Ovary (tissue), 9 donors: ENCODE data around the gene ITGB6. TPM values are rescaled to one million over a fixed set of nuclear protein-coding genes. Genes with fewer than 3 reads are reported as not detected.

Source experiments
- DNase-seq, 5 donors: peaks; one replicate each; pipeline ENCODE4 v3.0.0-alpha.2; 2019 to 2020
- H3K27ac ChIP-seq, 2 donors: fragments of 200-600 bp; one replicate each; pipeline versions ENCODE4 v1.5.1 to v1.8.0; 2019 to 2022
- H3K27me3 ChIP-seq: fragments of 200-600 bp; one replicate; pipeline ENCODE4 v1.8.0; 2022
- H3K36me3 ChIP-seq: fragments of 200-600 bp; sonication (generic); one replicate; pipeline ENCODE4 v1.5.1; 2019
- H3K4me1 ChIP-seq: one replicate; pipeline ENCODE4 v1.8.1; 2013; ENCODE audit warnings: mild to moderate bottlenecking, moderate library complexity; ENCODE audit not compliant: insufficient read depth
- H3K4me3 ChIP-seq: fragments of 200-600 bp; sonication (generic); one replicate; pipeline ENCODE4 v1.5.1; 2017
- H3K9me3 ChIP-seq, 2 donors: fragments of 200-600 bp in 1 of 2; sonication (generic) in 1 of 2; one replicate each; pipeline versions ENCODE4 v1.5.1 to v1.8.1; 2013 to 2019; ENCODE audit warnings: mild to moderate bottlenecking in 1 of 2, moderate library complexity in 1 of 2
- EP300 ChIP-seq: sonication (generic); formaldehyde crosslinking; IDR thresholded peaks from one replicate; pipeline ENCODE4 v1.6.1; 2017; ENCODE audit warnings: antibody characterized with exemption
- POLR2A ChIP-seq: fragments of 450-650 bp; IDR thresholded peaks from one replicate; pipeline ENCODE4 v1.6.1; 2017; ENCODE audit warnings: antibody characterized with exemption, mild to moderate bottlenecking, moderate library complexity
- WGBS, 3 donors: extraction: QIAGEN DNeasy Blood & Tissue Kit in 1 of 3; methylation state at CpG; one replicate each; pipeline versions ENCODE4 v1.1.5 to v1.1.7; 2013 to 2017; 5-methylcytosine and 5-hydroxymethylcytosine counted together
- intact Hi-C, 4 donors: fragments of 100-400 bp; cut with DNase I; formaldehyde crosslinking; loops; one replicate each; pipeline versions ENCODE4 v1.11.0 to v1.15.1; 2022 to 2023
- polyA plus RNA-seq, 2 donors: library from polyadenylated mRNA; stranded (reverse); fragments of 200-250 nt in 1 of 2; fragments of 350-450 nt in 1 of 2; fragmentation: Illumina TruSeq in 1 of 2; extraction: RNeasy Lipid Tissue Mini Kit (QIAGEN cat#74804) in 1 of 2; gene quantifications; one replicate each; pipeline ENCODE4 v1.2.3, GENCODE V29; 2013 to 2014
- total RNA-seq, 7 donors: library from RNA; depleted of rRNA in 2 of 7; stranded (reverse); fragments of >200 nt in 2 of 7; fragmentation: NEBNext Ultra II Directional in 3 of 7; extraction: Animal tissue kit (Norgen Biotek cat#: 25700) in 3 of 7; gene quantifications; one replicate each; pipeline versions ENCODE4 v1.1.0 to v1.2.4, GENCODE V29; 2016 to 2023
- TF ChIP-seq, protein P1 (sequence below), 3 donors: fragments of 450-650 bp in 2 of 3; fragments of 200-600 bp in 1 of 3; IDR thresholded peaks; one replicate each; pipeline versions ENCODE4 v1.5.1 to v1.8.0; 2016 to 2022; ENCODE audit warnings: antibody characterized with exemption in 3 of 3, mild to moderate bottlenecking in 1 of 3
- donor health status: DM: no; HTN: no; CAD: no; lungs with moderate emphysema.
- donor health status: DM: no; HTN: no; CAD: no.
- donor health status: Bipolar disorder and iron deficiency.
- donor health status: DM: yes; HTN: yes; CAD: no.
- donor health status: DM: no; HTN: no; CAD: no.
- donor health status: DM: yes; HTN: yes; CAD: no.

The ITGB6 gene
- total and polyA plus RNA-seq, 9 donors = 0.17 to 3.6 (median 0.36) TPM; not detected in 5

DNA sequence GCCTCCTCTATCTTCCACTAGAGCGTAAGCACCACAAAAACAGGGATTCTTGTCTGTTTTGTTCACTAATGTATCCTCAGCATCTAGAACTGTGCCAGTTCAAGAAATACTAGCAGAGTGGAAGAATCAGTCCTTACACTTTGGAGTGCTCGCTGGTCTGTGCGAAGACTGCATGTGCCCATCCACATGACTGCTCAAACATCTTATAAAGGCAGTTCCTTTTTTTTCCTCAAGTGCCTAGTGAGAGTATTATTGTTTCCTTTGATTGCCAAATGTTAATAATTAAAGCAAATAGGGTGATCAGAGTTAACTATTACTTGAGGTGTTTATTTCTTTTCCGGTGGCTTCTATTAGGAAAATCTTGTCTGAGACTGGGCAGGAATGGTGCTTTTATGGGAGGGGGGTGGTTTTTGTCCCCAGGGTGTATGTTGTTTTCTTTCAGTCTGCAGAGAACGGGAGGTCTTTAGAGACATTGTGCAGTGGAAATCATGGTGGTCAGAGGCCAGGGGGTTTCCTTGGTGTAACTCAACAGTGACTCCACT, 45.6 kb upstream of the ITGB6 start:
- Histone ChIP-seq H3K27ac (no peak overlapping the region), H3K4me3 (no peak overlapping the region), H3K36me3 (no peaks in the 10 kb centered on the region), H3K4me1 (peaks cover 10% of the 10 kb centered on the region), H3K27me3 (no peaks in the 10 kb centered on the region), H3K9me3 (no peaks in the 10 kb centered on the region)
- DNase-seq = no peak
- 92 to 99% (median 94%) methylated on average over 5 of the region's 5 CpGs for WGBS, 3 donors
- intact Hi-C loops = no loop called here
- TF ChIP-seq, protein P1, sequence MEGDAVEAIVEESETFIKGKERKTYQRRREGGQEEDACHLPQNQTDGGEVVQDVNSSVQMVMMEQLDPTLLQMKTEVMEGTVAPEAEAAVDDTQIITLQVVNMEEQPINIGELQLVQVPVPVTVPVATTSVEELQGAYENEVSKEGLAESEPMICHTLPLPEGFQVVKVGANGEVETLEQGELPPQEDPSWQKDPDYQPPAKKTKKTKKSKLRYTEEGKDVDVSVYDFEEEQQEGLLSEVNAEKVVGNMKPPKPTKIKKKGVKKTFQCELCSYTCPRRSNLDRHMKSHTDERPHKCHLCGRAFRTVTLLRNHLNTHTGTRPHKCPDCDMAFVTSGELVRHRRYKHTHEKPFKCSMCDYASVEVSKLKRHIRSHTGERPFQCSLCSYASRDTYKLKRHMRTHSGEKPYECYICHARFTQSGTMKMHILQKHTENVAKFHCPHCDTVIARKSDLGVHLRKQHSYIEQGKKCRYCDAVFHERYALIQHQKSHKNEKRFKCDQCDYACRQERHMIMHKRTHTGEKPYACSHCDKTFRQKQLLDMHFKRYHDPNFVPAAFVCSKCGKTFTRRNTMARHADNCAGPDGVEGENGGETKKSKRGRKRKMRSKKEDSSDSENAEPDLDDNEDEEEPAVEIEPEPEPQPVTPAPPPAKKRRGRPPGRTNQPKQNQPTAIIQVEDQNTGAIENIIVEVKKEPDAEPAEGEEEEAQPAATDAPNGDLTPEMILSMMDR (IDR thresholded peaks at IDR 0.05) = no peak
- TF ChIP-seq POLR2A = no peak
- TF ChIP-seq EP300 = no peak

- WGBS, 3 donors = 28 to 49% (median 34%) methylated on average over 3 of the region's 3 CpGs
- Histone ChIP-seq H3K36me3 (no peaks in the 10 kb centered on the region), H3K4me1 (peaks cover 10% of the 10 kb centered on the region), H3K27me3 (no peaks in the 10 kb centered on the region), H3K9me3 (no peaks in the 10 kb centered on the region), H3K4me3 (no peak overlapping the region), H3K27ac (no peak overlapping the region)
- intact Hi-C loops = no loop called here
- DNase-seq = no peak
- TF ChIP-seq EP300 (no peak), POLR2A (no peak)
- TF ChIP-seq, protein P1 (IDR thresholded peaks at IDR 0.05) = no peak
Observed at GRCh38 chr2:160242893-160243564, 43.0 kb upstream of the ITGB6 start.

DNA sequence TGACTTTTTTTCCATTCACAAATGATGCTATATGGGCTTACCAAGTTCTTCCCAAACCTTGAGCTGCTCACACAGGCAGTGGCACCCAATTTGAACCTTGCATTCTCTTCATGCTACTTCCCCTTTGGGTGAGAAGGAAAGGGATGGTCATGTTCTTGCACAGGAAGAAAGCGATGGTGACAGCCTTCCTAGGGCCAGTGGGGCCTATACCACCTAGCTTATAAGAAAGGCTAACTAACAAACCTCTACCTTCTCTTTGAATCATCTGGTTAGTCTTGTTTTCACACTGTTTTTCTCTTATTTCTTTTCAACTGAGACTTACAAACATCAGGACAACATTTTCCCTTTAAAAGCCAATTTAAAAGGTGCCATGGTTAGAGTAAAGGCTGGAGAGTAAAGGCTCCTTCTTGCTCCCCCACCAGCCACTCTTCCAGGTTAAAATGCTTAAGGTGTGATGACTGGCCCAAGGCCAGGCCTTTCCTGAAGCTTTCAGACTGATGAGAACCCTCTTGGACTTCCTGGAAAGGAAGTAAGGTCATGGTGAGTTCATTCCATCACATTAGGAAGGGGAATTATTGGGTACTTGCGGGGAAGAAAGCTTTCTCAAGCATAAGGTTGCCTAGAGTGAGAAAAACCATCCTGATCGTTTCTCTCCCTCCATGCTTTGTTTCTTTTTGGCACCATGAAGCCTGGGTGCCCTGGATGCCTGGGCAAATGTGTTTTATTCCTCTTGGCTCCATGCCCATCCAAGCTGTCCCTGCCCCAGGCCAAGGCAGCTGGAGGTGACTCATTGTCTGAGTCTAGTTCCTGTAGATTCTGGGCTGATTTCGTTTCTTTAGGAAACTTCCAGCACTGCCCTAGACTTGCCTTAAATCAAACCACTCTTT, 41.4 kb upstream of the ITGB6 start:
- intact Hi-C loops = no loop called here
- H3K27ac ChIP-seq = no peak overlapping the region
- no peak for DNase-seq
- TF ChIP-seq EP300 (no peak), POLR2A (no peak)
- TF ChIP-seq, protein P1 (IDR thresholded peaks at IDR 0.05) = no peak
- H3K27me3 ChIP-seq = no peaks in the 10 kb centered on the region
- no peak overlapping the region for H3K4me3 ChIP-seq
- 72 to 84% (median 78%) methylated on average over 4 of the region's 4 CpGs for WGBS, 3 donors
- no peaks in the 10 kb centered on the region for H3K9me3 ChIP-seq
- no peaks in the 10 kb centered on the region for H3K36me3 ChIP-seq
- H3K4me1 ChIP-seq = peaks cover 10% of the 10 kb centered on the region

GRCh38 chr2:160239436-160239835, 39.4 kb upstream of the ITGB6 start:
- intact Hi-C loops = no loop called here
- Histone ChIP-seq H3K36me3 (no peaks in the 10 kb centered on the region), H3K27ac (no peak overlapping the region), H3K27me3 (no peaks in the 10 kb centered on the region), H3K4me1 (peaks cover 10% of the 10 kb centered on the region), H3K9me3 (no peaks in the 10 kb centered on the region), H3K4me3 (no peak overlapping the region)
- no peak for TF ChIP-seq POLR2A
- TF ChIP-seq, protein P1 (IDR thresholded peaks at IDR 0.05) = no peak
- no peak for DNase-seq
- WGBS, 3 donors = 62 to 75% (median 74%) methylated on average over 5 of the region's 5 CpGs
